GM18508 (cell line): Measurements from ENCODE around the gene CARD19.

ENCODE experiments used
- ATAC-seq: cut with Tn5 transposase; IDR thresholded peaks from one replicate; pipeline ENCODE4 v1.9.1; 2021; ENCODE audit warnings: moderate number of reproducible peaks; ENCODE audit not compliant: insufficient read depth, unreplicated experiment

Gene CARD19

GRCh38 chr9:93149361-93149760, 53.3 kb downstream of the CARD19 start:
- no peak for ATAC-seq

- ATAC-seq, result no peak
These were observed 55.2 kb downstream of the CARD19 start for GRCh38 chr9:93151097-93151784.

- no peak for ATAC-seq
These were observed 58.4 kb downstream of the CARD19 start for GRCh38 chr9:93154293-93154903.

GRCh38 chr9:93155716-93156474, 59.9 kb downstream of the CARD19 start:
- no peak for ATAC-seq

- ATAC-seq, result no peak
These were observed 60.5 kb downstream of the CARD19 start for GRCh38 chr9:93156475-93157008.

- ATAC-seq, result no peak
These were observed 63.8 kb downstream of the CARD19 start for GRCh38 chr9:93159601-93160471.

GRCh38 chr9:93161786-93162562, 66.0 kb downstream of the CARD19 start:
- ATAC-seq, result no peak
